ENCODE measurements around the gene NBEA.

DNA sequence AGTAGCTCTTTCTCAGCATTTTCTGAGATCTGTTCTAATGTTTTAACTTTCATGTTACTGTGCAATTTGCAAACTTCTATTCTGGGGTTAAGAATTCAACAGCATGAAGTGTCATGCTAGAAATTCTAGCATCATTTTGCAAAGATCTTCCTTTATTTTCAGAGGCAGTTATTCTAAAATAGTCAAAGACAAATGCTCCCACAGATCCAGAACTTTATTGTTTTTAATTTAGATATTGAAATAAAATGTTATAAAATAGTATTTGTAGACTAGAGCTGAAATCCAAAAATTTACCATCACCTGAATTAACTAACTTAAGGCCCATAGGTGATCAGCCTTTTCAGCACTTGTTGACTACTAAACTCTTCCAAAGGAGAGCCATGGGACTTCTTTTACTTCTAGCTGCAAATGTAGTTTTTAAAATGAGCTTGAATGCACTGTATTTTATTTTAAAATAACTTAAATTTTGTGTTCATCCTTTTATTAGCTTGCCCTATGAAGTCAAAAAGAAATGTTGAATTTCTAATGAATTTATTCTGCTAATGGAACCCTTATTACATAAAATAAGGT is 531.2 kb downstream of the NBEA start:
- TF ChIP-seq, protein P1, sequence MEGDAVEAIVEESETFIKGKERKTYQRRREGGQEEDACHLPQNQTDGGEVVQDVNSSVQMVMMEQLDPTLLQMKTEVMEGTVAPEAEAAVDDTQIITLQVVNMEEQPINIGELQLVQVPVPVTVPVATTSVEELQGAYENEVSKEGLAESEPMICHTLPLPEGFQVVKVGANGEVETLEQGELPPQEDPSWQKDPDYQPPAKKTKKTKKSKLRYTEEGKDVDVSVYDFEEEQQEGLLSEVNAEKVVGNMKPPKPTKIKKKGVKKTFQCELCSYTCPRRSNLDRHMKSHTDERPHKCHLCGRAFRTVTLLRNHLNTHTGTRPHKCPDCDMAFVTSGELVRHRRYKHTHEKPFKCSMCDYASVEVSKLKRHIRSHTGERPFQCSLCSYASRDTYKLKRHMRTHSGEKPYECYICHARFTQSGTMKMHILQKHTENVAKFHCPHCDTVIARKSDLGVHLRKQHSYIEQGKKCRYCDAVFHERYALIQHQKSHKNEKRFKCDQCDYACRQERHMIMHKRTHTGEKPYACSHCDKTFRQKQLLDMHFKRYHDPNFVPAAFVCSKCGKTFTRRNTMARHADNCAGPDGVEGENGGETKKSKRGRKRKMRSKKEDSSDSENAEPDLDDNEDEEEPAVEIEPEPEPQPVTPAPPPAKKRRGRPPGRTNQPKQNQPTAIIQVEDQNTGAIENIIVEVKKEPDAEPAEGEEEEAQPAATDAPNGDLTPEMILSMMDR (IDR thresholded peaks at IDR 0.05): no peak
- TF ChIP-seq POLR2A (IDR thresholded peaks at IDR 0.05): no peak

Data from thyroid gland (tissue), 4 donors.